ENCODE measurements around the gene RERE.

DNA sequence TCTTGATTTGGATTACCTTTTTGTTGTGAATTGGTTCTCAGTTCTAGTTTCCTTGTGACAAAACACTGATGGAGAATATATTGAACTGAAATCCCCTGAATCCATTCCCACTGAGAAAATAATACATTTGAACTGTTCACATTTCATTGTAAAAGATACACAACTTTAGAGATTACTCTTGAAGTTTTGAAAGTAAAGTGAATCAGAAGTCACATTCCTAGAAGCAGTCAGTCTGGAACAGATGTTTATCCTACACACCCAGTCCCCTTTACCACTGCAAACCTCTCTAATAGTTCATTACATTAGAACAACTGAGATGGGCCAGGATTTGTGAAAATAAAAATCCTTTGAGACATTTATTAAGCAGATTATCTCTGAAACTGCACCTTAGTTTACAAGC, 3.4 kb downstream of the RERE start:
- TF ChIP-seq, protein P1, sequence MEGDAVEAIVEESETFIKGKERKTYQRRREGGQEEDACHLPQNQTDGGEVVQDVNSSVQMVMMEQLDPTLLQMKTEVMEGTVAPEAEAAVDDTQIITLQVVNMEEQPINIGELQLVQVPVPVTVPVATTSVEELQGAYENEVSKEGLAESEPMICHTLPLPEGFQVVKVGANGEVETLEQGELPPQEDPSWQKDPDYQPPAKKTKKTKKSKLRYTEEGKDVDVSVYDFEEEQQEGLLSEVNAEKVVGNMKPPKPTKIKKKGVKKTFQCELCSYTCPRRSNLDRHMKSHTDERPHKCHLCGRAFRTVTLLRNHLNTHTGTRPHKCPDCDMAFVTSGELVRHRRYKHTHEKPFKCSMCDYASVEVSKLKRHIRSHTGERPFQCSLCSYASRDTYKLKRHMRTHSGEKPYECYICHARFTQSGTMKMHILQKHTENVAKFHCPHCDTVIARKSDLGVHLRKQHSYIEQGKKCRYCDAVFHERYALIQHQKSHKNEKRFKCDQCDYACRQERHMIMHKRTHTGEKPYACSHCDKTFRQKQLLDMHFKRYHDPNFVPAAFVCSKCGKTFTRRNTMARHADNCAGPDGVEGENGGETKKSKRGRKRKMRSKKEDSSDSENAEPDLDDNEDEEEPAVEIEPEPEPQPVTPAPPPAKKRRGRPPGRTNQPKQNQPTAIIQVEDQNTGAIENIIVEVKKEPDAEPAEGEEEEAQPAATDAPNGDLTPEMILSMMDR (IDR thresholded peaks at IDR 0.05) = no peak
- TF ChIP-seq POLR2AphosphoS5 (IDR thresholded peaks at IDR 0.05) (no peak), POLR2A (IDR thresholded peaks at IDR 0.05) (no peak)
